CD4-positive, alpha-beta T cell treated with Interleukin-17A for 1 hour (primary cell): ENCODE measurements around the gene PSMB5.
"Not testable (repeated sequence)": the region's sequence is repeated elsewhere in the genome, so short reads cannot be mapped to it uniquely, and the experiment has no call there.

Source experiments
- DNase-seq: peaks from one replicate; pipeline ENCODE4 v3.0.0-alpha.2; 2020

PSMB5 gene

GRCh38 chr14:23043145-23043544 is 8.4 kb upstream of the PSMB5 start:
- DNase-seq, result no peak

- DNase-seq, result no peak
Measured at GRCh38 chr14:23042162-23042965, 7.7 kb upstream of the PSMB5 start, which contains the start of gene PSMB11. PSMB11 (plus strand) TSS chr14:23042212; CDS start chr14:23042226, 14 bp downstream.

GRCh38 chr14:23041729-23042128 is 7.0 kb upstream of the PSMB5 start:
- no peak for DNase-seq

- no peak for DNase-seq
Measured at GRCh38 chr14:23040100-23040499, 5.4 kb upstream of the PSMB5 start.

GRCh38 chr14:23035303-23036144 is 824 bp upstream of the PSMB5 start:
- no peak for DNase-seq

GRCh38 chr14:23033801-23034497 is 751 bp downstream of the PSMB5 start:
- no peak for DNase-seq

- DNase-seq, result no peak
Measured at GRCh38 chr14:23033251-23033727, 1.4 kb downstream of the PSMB5 start.

GRCh38 chr14:23030936-23031335 is 3.8 kb downstream of the PSMB5 start:
- DNase-seq, result no peak

- DNase-seq, result peak; percentile 48
Measured at GRCh38 chr14:23028799-23029198, 5.9 kb downstream of the PSMB5 start.

GRCh38 chr14:23025151-23025814 is 9.4 kb downstream of the PSMB5 start:
- DNase-seq, result no peak

- no peak for DNase-seq
Measured at GRCh38 chr14:23024612-23025075, 10.1 kb downstream of the PSMB5 start.

GRCh38 chr14:23023795-23024152 is 10.9 kb downstream of the PSMB5 start:
- no peak for DNase-seq

- DNase-seq, result no peak
Measured at GRCh38 chr14:23023022-23023794, 11.5 kb downstream of the PSMB5 start.

GRCh38 chr14:23021889-23022442 is 12.7 kb downstream of the PSMB5 start:
- DNase-seq, result no peak

- DNase-seq, result no peak
Measured at GRCh38 chr14:23021434-23021833, 13.3 kb downstream of the PSMB5 start.

GRCh38 chr14:23020143-23021128 is 14.3 kb downstream of the PSMB5 start:
- no peak for DNase-seq

- no peak for DNase-seq
Measured at GRCh38 chr14:23018107-23018506, 16.6 kb downstream of the PSMB5 start.

- no peak for DNase-seq
Measured at GRCh38 chr14:23017091-23017490, 17.6 kb downstream of the PSMB5 start.

GRCh38 chr14:23015618-23016017 is 19.1 kb downstream of the PSMB5 start:
- no peak for DNase-seq

- not testable (repeated sequence) for DNase-seq
Measured at GRCh38 chr14:23013749-23014054, 21.0 kb downstream of the PSMB5 start.
